Ovary (tissue), 9 donors: Measurements from ENCODE around the gene ZSWIM5. TPM values are rescaled to one million over a fixed set of nuclear protein-coding genes. Genes with fewer than 3 reads are reported as not detected.
"Not testable (repeated sequence)": the region's sequence is repeated elsewhere in the genome, so short reads cannot be mapped to it uniquely, and the experiment has no call there.

Experiments
- DNase-seq, 5 donors: peaks; one replicate each; pipeline ENCODE4 v3.0.0-alpha.2; 2019 to 2020
- H3K27ac ChIP-seq, 2 donors: fragments of 200-600 bp; one replicate each; pipeline versions ENCODE4 v1.5.1 to v1.8.0; 2019 to 2022
- H3K27me3 ChIP-seq: fragments of 200-600 bp; one replicate; pipeline ENCODE4 v1.8.0; 2022
- H3K36me3 ChIP-seq: fragments of 200-600 bp; sonication (generic); one replicate; pipeline ENCODE4 v1.5.1; 2019
- H3K4me1 ChIP-seq: one replicate; pipeline ENCODE4 v1.8.1; 2013; ENCODE audit warnings: mild to moderate bottlenecking, moderate library complexity; ENCODE audit not compliant: insufficient read depth
- H3K4me3 ChIP-seq: fragments of 200-600 bp; sonication (generic); one replicate; pipeline ENCODE4 v1.5.1; 2017
- H3K9me3 ChIP-seq, 2 donors: fragments of 200-600 bp in 1 of 2; sonication (generic) in 1 of 2; one replicate each; pipeline versions ENCODE4 v1.5.1 to v1.8.1; 2013 to 2019; ENCODE audit warnings: mild to moderate bottlenecking in 1 of 2, moderate library complexity in 1 of 2
- CTCF ChIP-seq, 3 donors: fragments of 450-650 bp in 2 of 3; fragments of 200-600 bp in 1 of 3; IDR thresholded peaks; one replicate each; pipeline versions ENCODE4 v1.5.1 to v1.8.0; 2016 to 2022; ENCODE audit warnings: antibody characterized with exemption in 3 of 3, mild to moderate bottlenecking in 1 of 3
- EP300 ChIP-seq: sonication (generic); formaldehyde crosslinking; IDR thresholded peaks from one replicate; pipeline ENCODE4 v1.6.1; 2017; ENCODE audit warnings: antibody characterized with exemption
- POLR2A ChIP-seq: fragments of 450-650 bp; IDR thresholded peaks from one replicate; pipeline ENCODE4 v1.6.1; 2017; ENCODE audit warnings: antibody characterized with exemption, mild to moderate bottlenecking, moderate library complexity
- WGBS, 3 donors: extraction: QIAGEN DNeasy Blood & Tissue Kit in 1 of 3; methylation state at CpG; one replicate each; pipeline versions ENCODE4 v1.1.5 to v1.1.7; 2013 to 2017; 5-methylcytosine and 5-hydroxymethylcytosine counted together
- intact Hi-C, 4 donors: fragments of 100-400 bp; cut with DNase I; formaldehyde crosslinking; loops; one replicate each; pipeline versions ENCODE4 v1.11.0 to v1.15.1; 2022 to 2023
- polyA plus RNA-seq, 2 donors: library from polyadenylated mRNA; stranded (reverse); fragments of 200-250 nt in 1 of 2; fragments of 350-450 nt in 1 of 2; fragmentation: Illumina TruSeq in 1 of 2; extraction: RNeasy Lipid Tissue Mini Kit (QIAGEN cat#74804) in 1 of 2; gene quantifications; one replicate each; pipeline ENCODE4 v1.2.3, GENCODE V29; 2013 to 2014
- total RNA-seq, 7 donors: library from RNA; depleted of rRNA in 2 of 7; stranded (reverse); fragments of >200 nt in 2 of 7; fragmentation: NEBNext Ultra II Directional in 3 of 7; extraction: Animal tissue kit (Norgen Biotek cat#: 25700) in 3 of 7; gene quantifications; one replicate each; pipeline versions ENCODE4 v1.1.0 to v1.2.4, GENCODE V29; 2016 to 2023
- donor health status: DM: no; HTN: no; CAD: no; lungs with moderate emphysema.
- donor health status: DM: no; HTN: no; CAD: no.
- donor health status: Bipolar disorder and iron deficiency.
- donor health status: DM: yes; HTN: yes; CAD: no.
- donor health status: DM: no; HTN: no; CAD: no.
- donor health status: DM: yes; HTN: yes; CAD: no.

Gene ZSWIM5
- total and polyA plus RNA-seq, 9 donors, result 6.0 to 13.3 (median 10.0) TPM

- TF ChIP-seq CTCF (IDR thresholded peaks at IDR 0.05) (no peak), EP300 (no peak), POLR2A (no peak)
- Histone ChIP-seq H3K4me1 (no peaks in the 10 kb centered on the region), H3K27ac (no peak overlapping the region), H3K27me3 (no peaks in the 10 kb centered on the region), H3K4me3 (no peak overlapping the region), H3K36me3 (peaks cover 3% of the 10 kb centered on the region), H3K9me3 (no peaks in the 10 kb centered on the region)
- intact Hi-C loops, result loop anchor here in 1 of 4 donors (10.0 kb wide), 1 partner anchor 160 kb away; the partner anchor contains the start of gene PTCH2
- DNase-seq, result no peak
- WGBS, 3 donors, result 78 to 82% (median 80%) methylated on average over 7 of the region's 7 CpGs
These were observed 202.0 kb downstream of the ZSWIM5 start for GRCh38 chr1:45004281-45004920.

GRCh38 chr1:45003741-45004140, 202.7 kb downstream of the ZSWIM5 start:
- no peak for TF ChIP-seq POLR2A
- TF ChIP-seq EP300, result no peak
- no peak for TF ChIP-seq CTCF (IDR thresholded peaks at IDR 0.05)
- H3K4me1 ChIP-seq, result no peaks in the 10 kb centered on the region
- no peak overlapping the region for H3K27ac ChIP-seq
- 86 to 89% (median 86%) methylated on average over 14 of the region's 14 CpGs for WGBS, 3 donors
- DNase-seq, result no peak
- peaks cover 3% of the 10 kb centered on the region for H3K36me3 ChIP-seq
- H3K9me3 ChIP-seq, result no peaks in the 10 kb centered on the region
- intact Hi-C loops, result loop anchor here in 1 of 4 donors (10.0 kb wide), 1 partner anchor 159 kb away; the partner anchor contains the start of gene PTCH2
- no peaks in the 10 kb centered on the region for H3K27me3 ChIP-seq
- no peak overlapping the region for H3K4me3 ChIP-seq

- peaks cover 3% of the 10 kb centered on the region for H3K36me3 ChIP-seq
- TF ChIP-seq CTCF (IDR thresholded peaks at IDR 0.05) (no peak), POLR2A (no peak), EP300 (no peak)
- DNase-seq, result no peak
- 82 to 87% (median 84%) methylated on average over 17 of the region's 17 CpGs for WGBS, 3 donors
- no peaks in the 10 kb centered on the region for H3K27me3 ChIP-seq
- no peak overlapping the region for H3K4me3 ChIP-seq
- no peaks in the 10 kb centered on the region for H3K4me1 ChIP-seq
- no peaks in the 10 kb centered on the region for H3K9me3 ChIP-seq
- H3K27ac ChIP-seq, result no peak overlapping the region
- intact Hi-C loops, result loop anchor here in 1 of 4 donors (10.0 kb wide), 1 partner anchor 158 kb away; the partner anchor contains the start of gene PTCH2
These were observed 203.5 kb downstream of the ZSWIM5 start for GRCh38 chr1:45002650-45003645.

DNA sequence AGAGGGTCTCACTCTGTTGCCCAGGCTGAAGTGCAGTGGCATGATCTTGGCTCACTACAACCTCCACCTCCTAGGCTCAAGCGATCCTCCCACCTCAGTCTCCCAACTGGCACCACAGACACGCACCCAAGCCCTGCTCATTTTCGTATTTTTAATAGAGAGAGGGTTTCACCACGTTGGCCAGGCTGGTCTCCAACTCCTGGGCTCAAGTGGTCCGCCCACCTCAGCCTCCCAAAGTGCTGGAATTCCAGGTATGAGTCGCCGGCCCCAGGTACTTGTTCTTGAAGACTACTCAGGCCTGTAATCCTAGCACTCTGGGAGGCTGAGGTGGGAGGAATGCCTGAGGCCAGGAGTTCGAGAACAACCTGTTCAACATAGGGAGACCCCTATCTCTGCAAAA, 204.8 kb downstream of the ZSWIM5 start:
- not testable (repeated sequence) for H3K4me3 ChIP-seq, H3K9me3 ChIP-seq, H3K27ac ChIP-seq, H3K36me3 ChIP-seq, H3K4me1 ChIP-seq, DNase-seq, H3K27me3 ChIP-seq
- intact Hi-C loops, result loop anchor here in 1 of 4 donors (10.0 kb wide), 1 partner anchor 157 kb away; the partner anchor contains the start of gene PTCH2
- WGBS, 3 donors, result 81 to 87% (median 84%) methylated on average over 8 of the region's 8 CpGs
